ACHN (cell line): ENCODE results near the gene IFI27L1.

Source experiments
- DNase-seq: peaks from one replicate; pipeline ENCODE4 v3.0.0-alpha.2; 2015
- in situ Hi-C: cut with HindIII; loops from 2 replicates; pipeline ENCODE4 v1.10.0; 2017; ENCODE audit warnings: low sequenced_read_pairs, low pct_ligation_motif_present, low pct_unique_long_range_greater_than_20kb

The IFI27L1 gene

GRCh38 chr14:94045563-94046345 lies 35.4 kb upstream of the IFI27L1 start:
- no peak for DNase-seq
- in situ Hi-C loops: no loop called here

- DNase-seq: no peak
- in situ Hi-C loops: no loop called here
Observed at GRCh38 chr14:94046696-94047250, 34.3 kb upstream of the IFI27L1 start.

- in situ Hi-C loops: no loop called here
- DNase-seq: no peak
Observed at GRCh38 chr14:94047581-94047980, 33.5 kb upstream of the IFI27L1 start.

- in situ Hi-C loops: no loop called here
- DNase-seq: no peak
Observed at GRCh38 chr14:94048691-94049624, 32.2 kb upstream of the IFI27L1 start.

GRCh38 chr14:94049625-94050023 lies 31.5 kb upstream of the IFI27L1 start:
- DNase-seq: no peak
- in situ Hi-C loops: no loop called here

- peak; percentile 16 for DNase-seq
- in situ Hi-C loops: no loop called here
Observed at GRCh38 chr14:94050231-94050880, 30.8 kb upstream of the IFI27L1 start.

GRCh38 chr14:94051115-94051514 lies 30.0 kb upstream of the IFI27L1 start:
- in situ Hi-C loops: no loop called here
- peak; percentile 27 for DNase-seq

- in situ Hi-C loops: no loop called here
- DNase-seq: no peak
Observed at GRCh38 chr14:94051779-94052178, 29.3 kb upstream of the IFI27L1 start.

- in situ Hi-C loops: no loop called here
- no peak for DNase-seq
Observed at GRCh38 chr14:94052199-94052598, 28.9 kb upstream of the IFI27L1 start.

- DNase-seq: no peak
- in situ Hi-C loops: no loop called here
Observed at GRCh38 chr14:94052662-94053061, 28.4 kb upstream of the IFI27L1 start.

GRCh38 chr14:94054401-94054800 lies 26.7 kb upstream of the IFI27L1 start:
- no peak for DNase-seq
- in situ Hi-C loops: no loop called here

GRCh38 chr14:94054936-94055335 lies 26.2 kb upstream of the IFI27L1 start:
- DNase-seq: no peak
- in situ Hi-C loops: no loop called here

GRCh38 chr14:94056579-94057308 lies 24.4 kb upstream of the IFI27L1 start:
- no peak for DNase-seq
- in situ Hi-C loops: no loop called here

- in situ Hi-C loops: no loop called here
- DNase-seq: no peak
Observed at GRCh38 chr14:94058128-94058673, 22.9 kb upstream of the IFI27L1 start.

- DNase-seq: no peak
- in situ Hi-C loops: no loop called here
Observed at GRCh38 chr14:94058674-94059138, 22.4 kb upstream of the IFI27L1 start.

GRCh38 chr14:94059998-94060397 lies 21.1 kb upstream of the IFI27L1 start:
- in situ Hi-C loops: no loop called here
- DNase-seq: no peak

- in situ Hi-C loops: no loop called here
- DNase-seq: peak; percentile 31
Observed at GRCh38 chr14:94062344-94062940, 18.7 kb upstream of the IFI27L1 start.
